OCI-LY7 (cell line): ENCODE results near the gene FGR.

Source experiments
- CTCF ChIP-seq: fragments of 200-600 bp; sonication (generic); conservative IDR thresholded peaks from 2 replicates; pipeline ENCODE4 v1.5.1; 2014; ENCODE audit warnings: mild to moderate bottlenecking, antibody characterized with exemption, low read length, moderate library complexity, mixed read lengths
- EZH2phosphoT487 ChIP-seq: fragments of 200-600 bp; sonication (generic); IDR thresholded peaks from 2 replicates; pipeline ENCODE4 v1.6.1; 2018; ENCODE audit warnings: low read depth, borderline replicate concordance, mild to moderate bottlenecking, mixed run types, antibody characterized with exemption, low read length, moderate library complexity, mixed read lengths

GRCh38 chr1:27655151-27655937 is 20.4 kb upstream of the FGR start:
- no peak for TF ChIP-seq CTCF
- no peak for TF ChIP-seq EZH2phosphoT487
